GM18907 (cell line): ENCODE data around the gene NTM.

Experiments
- ATAC-seq: cut with Tn5 transposase; IDR thresholded peaks from one replicate; pipeline ENCODE4 v1.9.1; 2021; ENCODE audit warnings: mild to moderate bottlenecking, moderate library complexity; ENCODE audit not compliant: unreplicated experiment

The NTM gene

GRCh38 chr11:132115454-132115853 lies 745.0 kb downstream of the NTM start:
- no peak for ATAC-seq

- no peak for ATAC-seq
These were observed 746.1 kb downstream of the NTM start for GRCh38 chr11:132116516-132116915.

GRCh38 chr11:132118661-132119060 lies 748.2 kb downstream of the NTM start:
- no peak for ATAC-seq

GRCh38 chr11:132119573-132119972 lies 749.2 kb downstream of the NTM start:
- ATAC-seq = no peak

- no peak for ATAC-seq
These were observed 752.3 kb downstream of the NTM start for GRCh38 chr11:132122735-132123134.

GRCh38 chr11:132123449-132123848 lies 753.0 kb downstream of the NTM start:
- peak; percentile 25 for ATAC-seq

GRCh38 chr11:132123854-132124835 lies 753.7 kb downstream of the NTM start:
- peak; percentile 75 for ATAC-seq

GRCh38 chr11:132125988-132126871 lies 755.8 kb downstream of the NTM start:
- ATAC-seq = peak; percentile 51

GRCh38 chr11:132126973-132127899 lies 756.8 kb downstream of the NTM start:
- no peak for ATAC-seq

- no peak for ATAC-seq
These were observed 757.5 kb downstream of the NTM start for GRCh38 chr11:132127900-132128288.

- ATAC-seq = no peak
These were observed 760.6 kb downstream of the NTM start for GRCh38 chr11:132131047-132131446.

GRCh38 chr11:132131961-132132360 lies 761.5 kb downstream of the NTM start:
- ATAC-seq = no peak

GRCh38 chr11:132134322-132134721 lies 763.9 kb downstream of the NTM start:
- ATAC-seq = no peak

GRCh38 chr11:132137289-132137980 lies 767.0 kb downstream of the NTM start:
- no peak for ATAC-seq

GRCh38 chr11:132137981-132138313 lies 767.5 kb downstream of the NTM start:
- ATAC-seq = no peak

- ATAC-seq = no peak
These were observed 768.8 kb downstream of the NTM start for GRCh38 chr11:132139181-132139580.

GRCh38 chr11:132140056-132140455 lies 769.6 kb downstream of the NTM start:
- ATAC-seq = no peak

- no peak for ATAC-seq
These were observed 771.7 kb downstream of the NTM start for GRCh38 chr11:132142121-132142520.

GRCh38 chr11:132142554-132142953 lies 772.1 kb downstream of the NTM start:
- no peak for ATAC-seq

GRCh38 chr11:132147464-132147863 lies 777.0 kb downstream of the NTM start:
- ATAC-seq = no peak
